H1 (cell line): ENCODE results near the gene KLHL29. TPM values are rescaled to one million over a fixed set of nuclear protein-coding genes. Genes with fewer than 3 reads are reported as not detected.

Source experiments
- CTCF ChIA-PET: fragments of 300-600 bp; sonication (Branson Sonifier 250); formaldehyde crosslinking; loops from one replicate; lab custom pipeline; 2021; ENCODE audit not compliant: partially characterized antibody; lab: Charles Lee
- POLR2A ChIA-PET: fragments of 300-600 bp; sonication (Branson Sonifier 250); formaldehyde crosslinking; loops from one replicate; lab custom pipeline; 2021; ENCODE audit warnings: inconsistent platforms; ENCODE audit not compliant: partially characterized antibody; lab: Charles Lee
- DNase-seq, 2 experiments: peaks; one replicate each; pipeline versions ENCODE4 v3.0.0 to v3.0.0-alpha.2; 2010 to 2022; ENCODE audit warnings: low spot score in 2 of 2, low read depth in 1 of 2, mixed read lengths in 1 of 2
- FAIRE-seq: peaks from 2 replicates; lab custom pipeline; 2011; peaks lifted over from hg19 to GRCh38; lab: Jason Lieb, UNC
- H2AFZ ChIP-seq: 2 replicates; pipeline ENCODE4 v1.8.1; 2012; ENCODE audit warnings: low read length, inconsistent platforms
- H2AK5ac ChIP-seq: 2 replicates; pipeline ENCODE4 v1.6.1; 2013; ENCODE audit warnings: low read depth, low read length
- H2BK120ac ChIP-seq: replicated peaks from 2 replicates; pipeline ENCODE3; 2013; ENCODE audit warnings: low read depth, low read length, inconsistent platforms
- H2BK12ac ChIP-seq: 2 replicates; pipeline ENCODE4 v1.6.1; 2013; ENCODE audit warnings: low read depth, low read length
- H2BK15ac ChIP-seq: 2 replicates; pipeline ENCODE4 v1.6.1; 2013; ENCODE audit warnings: low read length
- H2BK20ac ChIP-seq: 2 replicates; pipeline ENCODE4 v1.6.1; 2013; ENCODE audit warnings: low read length
- H2BK5ac ChIP-seq: 2 replicates; pipeline ENCODE4 v1.6.1; 2013; ENCODE audit warnings: low read depth, low read length
- H3K14ac ChIP-seq: 2 replicates; pipeline ENCODE4 v1.6.1; 2013; ENCODE audit warnings: inconsistent platforms; ENCODE audit not compliant: insufficient read length
- H3K18ac ChIP-seq: 2 replicates; pipeline ENCODE4 v1.6.1; 2013; ENCODE audit warnings: low read length; ENCODE audit errors: extremely low read depth
- H3K23ac ChIP-seq: 2 replicates; pipeline ENCODE4 v1.6.1; 2013; ENCODE audit warnings: inconsistent platforms; ENCODE audit not compliant: insufficient read length
- H3K23me2 ChIP-seq: 2 replicates; pipeline ENCODE4 v1.6.1; 2013; ENCODE audit warnings: low read depth, low read length
- H3K27ac ChIP-seq: 2 replicates; pipeline ENCODE4 v1.6.1; 2011; ENCODE audit warnings: low read depth, low read length, inconsistent platforms
- H3K27me3 ChIP-seq, 4 experiments: replicated peaks in 1 of 4; 1 replicate in 1 of 4; 2 replicates in 3 of 4; pipeline versions ENCODE4 v1.6.1 to v1.8.1; 2011 to 2013; ENCODE audit warnings: low read length in 3 of 4, mild to moderate bottlenecking in 3 of 4, inconsistent platforms in 2 of 4, mixed read lengths in 2 of 4, moderate library complexity in 1 of 4; ENCODE audit not compliant: control insufficient read depth in 3 of 4, insufficient read depth in 3 of 4; ENCODE audit errors: extremely low read depth in 1 of 4
- H3K36me3 ChIP-seq, 4 experiments: 2 replicates each; pipeline versions ENCODE4 v1.6.1 to v1.8.1; 2011 to 2013; ENCODE audit warnings: mild to moderate bottlenecking in 4 of 4, low read length in 3 of 4, moderate library complexity in 2 of 4, control low read depth in 1 of 4, inconsistent platforms in 1 of 4; ENCODE audit not compliant: insufficient read depth in 4 of 4, control insufficient read depth in 2 of 4
- H3K4ac ChIP-seq: replicated peaks from 2 replicates; pipeline ENCODE3; 2013; ENCODE audit warnings: low read length, low read depth, mixed read lengths, inconsistent platforms; ENCODE audit not compliant: insufficient read length
- H3K4me1 ChIP-seq, 4 experiments: replicated peaks in 1 of 4; 1 replicate in 1 of 4; 2 replicates in 3 of 4; pipeline versions ENCODE4 v1.6.1 to v1.8.1; 2011 to 2013; ENCODE audit warnings: low read length in 3 of 4, inconsistent platforms in 2 of 4, mixed read lengths in 1 of 4; ENCODE audit not compliant: insufficient read depth in 4 of 4, control insufficient read depth in 3 of 4
- H3K4me2 ChIP-seq, 2 experiments: 2 replicates each; pipeline versions ENCODE4 v1.6.1 to v1.8.1; 2011 to 2013; ENCODE audit warnings: low read depth in 2 of 2, low read length in 2 of 2, control low read depth in 1 of 2, inconsistent platforms in 1 of 2, mild to moderate bottlenecking in 1 of 2; ENCODE audit not compliant: insufficient read depth in 1 of 2
- H3K4me3 ChIP-seq, 4 experiments: fragments of 200-600, 300-600 bp in 1 of 4; sonication (generic), shearing (Covaris generic), sonication (Bioruptor Twin) in 1 of 4; 2 replicates each; pipeline versions ENCODE4 v1.5.1 to v1.8.1; 2011 to 2016; ENCODE audit warnings: low read length in 4 of 4, low read depth in 3 of 4, control low read depth in 2 of 4, inconsistent platforms in 2 of 4, mild to moderate bottlenecking in 2 of 4, mixed read lengths in 1 of 4, moderate library complexity in 1 of 4; ENCODE audit not compliant: insufficient read depth in 2 of 4; ENCODE audit errors: extremely low read depth in 1 of 4
- H3K56ac ChIP-seq: replicated peaks from 2 replicates; pipeline ENCODE3; 2013; ENCODE audit warnings: low read depth, mild to moderate bottlenecking, mixed read lengths, low read length, inconsistent platforms; ENCODE audit not compliant: insufficient read length
- H3K79me1 ChIP-seq: 2 replicates; pipeline ENCODE4 v1.6.1; 2013; ENCODE audit warnings: low read depth, low read length, control low read depth
- H3K79me2 ChIP-seq, 2 experiments: 2 replicates each; pipeline versions ENCODE4 v1.6.1 to v1.8.1; 2012 to 2013; ENCODE audit warnings: low read length in 2 of 2, mild to moderate bottlenecking in 2 of 2, inconsistent platforms in 1 of 2; ENCODE audit not compliant: insufficient read depth in 2 of 2, control insufficient read depth in 1 of 2
- H3K9ac ChIP-seq, 4 experiments: replicated peaks in 1 of 4; 1 replicate in 1 of 4; 2 replicates in 3 of 4; pipeline versions ENCODE4 v1.6.1 to v1.8.1; 2011 to 2013; ENCODE audit warnings: low read depth in 3 of 4, low read length in 3 of 4, control low read depth in 2 of 4, mild to moderate bottlenecking in 2 of 4, moderate library complexity in 2 of 4, inconsistent platforms in 1 of 4; ENCODE audit errors: extremely low read depth in 1 of 4
- H3K9me3 ChIP-seq, 2 experiments: 2 replicates each; pipeline versions ENCODE4 v1.6.1 to v1.8.1; 2012 to 2013; ENCODE audit warnings: mild to moderate bottlenecking in 2 of 2, moderate library complexity in 2 of 2, control low read depth in 1 of 2, inconsistent platforms in 1 of 2, low read depth in 1 of 2, low read length in 1 of 2, mixed read lengths in 1 of 2; ENCODE audit not compliant: insufficient read depth in 2 of 2
- H4K20me1 ChIP-seq, 2 experiments: replicated peaks in 1 of 2; 2 replicates each; pipeline versions ENCODE3 to v1.8.1; 2011 to 2013; ENCODE audit warnings: inconsistent platforms in 2 of 2, low read length in 2 of 2, mild to moderate bottlenecking in 1 of 2; ENCODE audit not compliant: insufficient read depth in 2 of 2, control insufficient read depth in 1 of 2
- H4K5ac ChIP-seq: 2 replicates; pipeline ENCODE4 v1.6.1; 2013; ENCODE audit warnings: low read length, low read depth, mixed read lengths, inconsistent platforms; ENCODE audit not compliant: insufficient read length
- H4K8ac ChIP-seq: 2 replicates; pipeline ENCODE4 v1.8.0; 2013; ENCODE audit warnings: mild to moderate bottlenecking, moderate library complexity, low read length, inconsistent platforms; ENCODE audit not compliant: insufficient read depth; ENCODE audit errors: extremely low read depth
- H4K91ac ChIP-seq: replicated peaks from 2 replicates; pipeline ENCODE3; 2013; ENCODE audit warnings: low read length, mixed read lengths, inconsistent platforms; ENCODE audit not compliant: insufficient read length
- BACH1 ChIP-seq: IDR thresholded peaks from 2 replicates; pipeline ENCODE4 v1.6.1; 2012; ENCODE audit warnings: low read length, improper control_type of control experiment
- CBX5 ChIP-seq: fragments of 300-800, 300-1000 bp; sonication (generic); IDR thresholded peaks from 2 replicates; pipeline ENCODE4 v1.7.1; 2016; ENCODE audit warnings: antibody characterized with exemption, low read length, low read depth
- CTBP2 ChIP-seq: IDR thresholded peaks from 2 replicates; pipeline ENCODE4 v1.7.0; 2011; ENCODE audit warnings: borderline replicate concordance, mild to moderate bottlenecking, moderate library complexity, mixed read lengths, low read length; ENCODE audit not compliant: insufficient read depth, insufficient read length
- MAFK ChIP-seq: IDR thresholded peaks from 2 replicates; pipeline ENCODE4 v1.6.1; 2012; ENCODE audit warnings: low read depth, mild to moderate bottlenecking, improper control_type of control experiment, low read length
- NRF1 ChIP-seq: IDR thresholded peaks from 2 replicates; pipeline ENCODE4 v1.6.1; 2011; ENCODE audit warnings: mild to moderate bottlenecking, low read depth, low read length, improper control_type of control experiment
- PHF8 ChIP-seq: fragments of 200-600 bp; sonication (generic); conservative IDR thresholded peaks from 2 replicates; pipeline ENCODE4 v1.7.1; 2012; ENCODE audit warnings: low read depth, mild to moderate bottlenecking, inconsistent platforms, low read length, moderate library complexity
- POLR2A ChIP-seq, 2 experiments: IDR thresholded peaks; 1 replicate in 1 of 2; 2 replicates in 1 of 2; pipeline ENCODE4 v1.6.1; 2011; ENCODE audit warnings: low read depth in 2 of 2, low read length in 2 of 2, mild to moderate bottlenecking in 2 of 2; ENCODE audit errors: control extremely low read depth in 1 of 2
- RAD21 ChIP-seq, 2 experiments: IDR thresholded peaks in 1 of 2; conservative IDR thresholded peaks in 1 of 2; 2 replicates each; pipeline ENCODE4 v1.6.1; 2011; ENCODE audit warnings: low read depth in 2 of 2, low read length in 2 of 2, improper control_type of control experiment in 1 of 2, inconsistent platforms in 1 of 2, mild to moderate bottlenecking in 1 of 2, moderate library complexity in 1 of 2
- RFX5 ChIP-seq: IDR thresholded peaks from 2 replicates; pipeline ENCODE4 v1.6.1; 2011; ENCODE audit warnings: low read depth, low read length, improper control_type of control experiment, borderline replicate concordance
- RNF2 ChIP-seq: fragments of 200-900, 300-1000 bp; sonication (generic); IDR thresholded peaks from 2 replicates; pipeline ENCODE4 v1.7.1; 2016; ENCODE audit warnings: borderline replicate concordance, low read depth, mild to moderate bottlenecking, antibody characterized with exemption, low read length; ENCODE audit not compliant: poor library complexity, severe bottlenecking; ENCODE audit errors: missing control alignments
- SAP30 ChIP-seq: fragments of 300-600 bp; sonication (generic); IDR thresholded peaks from 2 replicates; pipeline ENCODE4 v1.7.1; 2012; ENCODE audit warnings: low read length, moderate library complexity, mild to moderate bottlenecking, inconsistent platforms; ENCODE audit not compliant: insufficient read depth, insufficient replicate concordance
- SP2 ChIP-seq: IDR thresholded peaks from 2 replicates; pipeline ENCODE4 v1.6.1; 2012; ENCODE audit warnings: mild to moderate bottlenecking, low read length, inconsistent platforms
- ZNF274 ChIP-seq: IDR thresholded peaks from 2 replicates; pipeline ENCODE4 v1.7.0; 2012; ENCODE audit warnings: low read length, borderline replicate concordance; ENCODE audit errors: extremely low read depth
- WGBS, 2 experiments: shearing (Covaris generic) in 1 of 2; methylation state at CpG; one replicate each; pipeline versions ENCODE4 v1.1.6 to v1.1.7; 2013 to 2015; ENCODE audit warnings: low lambda C conversion rate in 2 of 2, mixed read lengths in 2 of 2, inconsistent platforms in 1 of 2, low coverage in 1 of 2, missing lambda C conversion rate in 1 of 2; ENCODE audit not compliant: insufficient replicate concordance in 2 of 2, insufficient coverage in 1 of 2, insufficient read length in 1 of 2; ENCODE audit errors: extremely low coverage in 1 of 2, missing lambda C conversion rate in 1 of 2; 5-methylcytosine and 5-hydroxymethylcytosine counted together
- polyA plus RNA-seq, 7 experiments: library from polyadenylated mRNA; depleted of rRNA in 3 of 7; stranded (reverse) in 5 of 7; unstranded in 2 of 7; fragments of >200 nt in 5 of 7; fragments of 200-250 nt in 2 of 7; gene quantifications; 1 replicate in 5 of 7; 2 replicates in 1 of 7; 4 replicates in 1 of 7; pipeline versions ENCODE4 v1.2.1 to v1.2.3, GENCODE V29; 2011 to 2013; ENCODE audit warnings: missing spikeins in 2 of 7, mixed read lengths in 2 of 7
- total RNA-seq: library from RNA; stranded (reverse); fragmentation: NEBNext Ultra II Directional; extraction: Animal tissue kit (Norgen Biotek cat#: 25700); gene quantifications from 2 replicates; pipeline ENCODE4 v1.2.1, GENCODE V29; 2021

The KLHL29 gene
- total and polyA plus RNA-seq, 2 of the 8 experiments (the other 6 are each of a cell fraction or from before 2014, with no cell fraction given), result 1.1 to 4.7 TPM

GRCh38 chr2:23486684-23487075 is 101.7 kb downstream of the KLHL29 start:
- Histone ChIP-seq H3K4ac (no peak overlapping the region), H3K79me2 (no peaks in the 10 kb centered on the region), H2AFZ (no peak overlapping the region), H3K79me1 (peaks cover 1% of the 10 kb centered on the region; the same call in 1 of the 2 replicates), H2BK15ac (0 out of 2 replicates have a peak overlapping the region, but pooled peaks have one; percentile 23), H2BK12ac (no peak overlapping the region), H3K23ac (no peak overlapping the region), H3K18ac (no peak overlapping the region), H4K8ac (no peak overlapping the region), H2BK20ac (no peak overlapping the region), H3K9ac (no peak overlapping the region), H3K4me1 (peaks cover 0 to 6% (median under 1%) of the 10 kb centered on the region in 4 experiments; a peak in 3 of 7 replicates), H3K14ac (no peak overlapping the region), H2AK5ac (no peak overlapping the region), H3K4me2 (no peak overlapping the region), H4K91ac (no peak overlapping the region), H3K36me3 (no peaks in the 10 kb centered on the region; a peak in 1 of 8 replicates), H2BK5ac (no peak overlapping the region), H3K27me3 (no peaks in the 10 kb centered on the region), H3K27ac (no peak overlapping the region), H2BK120ac (no peak overlapping the region), H3K9me3 (no peaks in the 10 kb centered on the region), H3K4me3 (no peak overlapping the region), H4K5ac (no peak overlapping the region), H3K56ac (no peak overlapping the region), H4K20me1 (no peaks in the 10 kb centered on the region), H3K23me2 (no peaks in the 10 kb centered on the region)
- 86% methylated on average over 5 of the region's 5 CpGs; no CpG with 5 or more reads in 1 of the 2 experiments for WGBS, 2 experiments
- POLR2A ChIA-PET, result no interaction called here
- CTCF ChIA-PET, result interaction anchor here (1.3 to 2.4 kb wide), 3 partner anchors 9 to 138 kb away, joined by 3 to 9 read pairs (median 4); no protein-coding TSS in a partner anchor
- FAIRE-seq (no peak), DNase-seq (no peak)
- TF ChIP-seq SAP30, result no peak
- no peak for TF ChIP-seq SP2
- no peak for TF ChIP-seq CTBP2
- TF ChIP-seq RNF2, result no peak
- TF ChIP-seq RAD21 (IDR thresholded peaks at IDR 0.05 in 1 of 2, conservative IDR thresholded peaks at IDR 0.05 in 1 of 2; ENCODE audit: low read depth in 2 of 2, low read length in 2 of 2), result no peak
- TF ChIP-seq MAFK, result no peak
- no peak for TF ChIP-seq CBX5
- TF ChIP-seq PHF8, result no peak
- TF ChIP-seq ZNF274, result no peak
- TF ChIP-seq POLR2A (IDR thresholded peaks at IDR 0.05; ENCODE audit: control extremely low read depth in 1 of 2, low read depth in 2 of 2, low read length in 2 of 2), result no peak
- TF ChIP-seq RFX5, result no peak
- no peak for TF ChIP-seq BACH1
- TF ChIP-seq NRF1, result no peak
